ENCODE results near the gene MRPL24.

The MRPL24 gene

DNA sequence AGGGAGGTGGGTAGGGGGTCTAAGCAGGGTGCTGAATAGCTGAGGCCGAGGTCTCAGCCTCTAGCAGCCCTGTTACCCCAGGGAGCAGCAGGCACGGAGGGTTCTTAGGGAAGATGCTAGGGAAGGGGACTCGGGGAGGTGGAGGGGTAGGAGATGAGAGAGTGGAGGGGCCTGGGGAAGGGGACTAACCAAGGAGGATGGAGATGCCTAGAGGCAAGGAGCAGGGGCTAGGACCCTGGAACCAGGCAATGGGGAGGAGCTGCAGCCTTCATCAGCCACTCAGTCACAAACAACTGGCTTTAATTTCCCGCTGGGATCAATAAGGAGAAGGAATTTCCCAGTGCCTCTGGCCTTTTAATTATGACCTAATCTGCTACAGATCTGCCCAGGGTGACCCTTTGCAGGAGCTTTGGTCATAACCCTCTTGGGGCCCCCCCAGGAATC lies 32.6 kb downstream of the MRPL24 start:
- DNase-seq = no peak

DNA sequence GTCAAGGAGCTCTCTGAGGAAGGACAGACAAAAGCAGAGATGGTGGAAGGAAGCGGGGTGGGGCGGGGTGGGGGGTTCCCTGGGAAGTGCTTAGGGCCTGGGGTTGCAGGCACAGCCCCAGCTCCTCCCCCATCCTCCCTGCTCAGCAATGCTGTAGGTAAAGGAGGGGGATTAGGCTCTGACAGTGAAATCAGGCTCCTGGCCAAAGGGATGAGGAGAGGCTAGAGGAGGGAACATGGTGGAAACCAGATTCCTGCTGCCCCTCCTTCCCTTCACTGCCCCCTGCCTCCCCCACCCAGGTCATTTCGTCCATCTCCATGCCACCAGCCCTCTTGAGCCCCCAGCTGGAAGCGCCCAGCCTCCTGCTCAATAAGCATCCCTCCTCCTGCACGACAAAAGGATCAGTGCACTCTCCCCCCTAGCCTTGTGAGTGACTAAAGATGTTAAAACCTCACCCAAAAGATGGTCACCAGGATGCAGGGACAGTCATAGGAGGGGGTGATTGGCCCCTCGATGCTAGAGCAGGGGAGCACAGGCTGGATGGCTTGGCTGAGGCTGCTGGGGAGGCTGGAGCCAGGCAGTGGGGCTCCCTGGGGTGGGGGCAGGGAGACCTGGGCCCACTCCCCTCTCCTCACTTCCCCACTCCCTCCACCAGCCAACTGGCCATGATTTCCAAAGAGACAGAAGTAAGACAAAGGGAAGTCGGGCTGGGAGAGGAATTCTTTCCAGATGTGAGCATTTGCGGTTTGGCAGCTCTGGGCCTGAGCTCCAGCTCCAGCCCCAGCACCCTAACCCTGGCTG lies 33.3 kb downstream of the MRPL24 start:
- no peak for DNase-seq

DNA sequence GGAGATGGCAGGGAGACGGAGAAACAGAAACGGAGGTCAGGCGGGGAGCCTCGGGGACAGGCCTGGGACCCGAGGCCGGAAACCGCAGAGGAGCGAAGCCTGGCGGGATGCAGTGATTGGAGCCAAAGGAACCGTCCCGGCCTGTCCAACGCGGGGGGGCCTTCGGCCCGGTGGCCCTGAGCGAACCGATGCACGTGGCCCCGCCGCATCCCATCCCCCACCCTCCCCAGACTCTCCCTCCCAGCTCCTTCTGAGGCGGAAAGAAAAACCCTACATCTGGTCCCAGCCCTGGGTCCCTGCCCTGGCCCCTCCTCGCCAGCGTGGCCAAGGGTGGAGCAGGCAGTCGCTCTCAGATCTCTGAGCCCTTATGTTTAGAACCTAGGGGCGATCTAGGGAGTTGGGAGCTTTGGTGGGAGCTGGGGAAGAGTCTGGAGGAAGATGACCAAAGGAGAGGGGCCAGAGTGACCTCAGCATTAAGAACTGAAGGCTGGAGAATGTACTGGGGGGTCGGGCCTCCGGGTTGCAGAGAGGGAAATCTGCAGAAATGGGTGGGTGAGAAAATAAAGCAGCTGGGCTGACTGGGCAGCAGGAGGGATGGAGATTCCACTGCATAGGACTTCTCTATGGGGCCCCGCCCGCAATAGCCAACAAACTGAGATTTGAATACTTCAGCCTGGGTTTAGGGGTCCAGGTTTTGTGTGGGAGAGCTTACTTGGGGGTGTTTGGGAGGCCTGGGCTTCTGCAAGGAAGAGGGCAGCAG lies 34.1 kb downstream of the MRPL24 start:
- peak in 1 of 2 experiments; percentile 51 for DNase-seq

DNA sequence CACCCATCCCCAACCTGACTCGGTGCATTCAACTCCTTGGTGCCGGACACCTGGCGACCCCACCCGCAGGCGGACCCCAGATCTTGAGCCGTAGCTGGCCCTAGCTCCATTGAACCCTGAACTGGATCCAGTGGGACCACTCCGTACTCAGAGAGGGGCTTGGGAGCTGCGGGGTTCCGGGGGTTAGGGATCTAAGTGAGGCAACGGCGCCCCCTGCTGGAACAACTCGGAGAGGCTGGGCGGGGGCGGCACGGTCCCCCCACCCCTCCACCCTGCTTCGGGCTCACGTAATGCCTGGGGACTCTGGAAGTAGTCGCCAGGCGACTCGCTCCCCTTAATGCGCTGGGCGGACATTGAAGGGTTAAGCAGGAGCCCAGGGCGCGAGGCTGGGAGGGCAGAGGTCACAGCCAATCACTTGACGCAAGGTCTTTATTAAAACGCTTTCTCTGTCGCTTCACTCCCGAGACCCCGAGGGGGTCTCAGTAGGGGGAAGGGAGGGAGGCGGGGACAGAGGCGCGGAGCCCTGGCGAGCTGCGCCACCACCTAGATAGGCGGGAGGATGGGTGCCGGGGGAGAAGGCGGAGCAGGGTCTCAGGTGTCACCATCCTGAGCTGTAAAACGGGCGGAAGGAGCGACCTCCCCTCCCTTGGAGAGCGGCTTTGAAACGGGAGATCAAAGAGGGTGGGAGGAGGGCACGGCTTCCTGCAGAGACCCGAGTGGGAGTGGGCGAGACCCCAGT lies 34.8 kb downstream of the MRPL24 start:
- DNase-seq = peak; percentile 70 to 95

DNA sequence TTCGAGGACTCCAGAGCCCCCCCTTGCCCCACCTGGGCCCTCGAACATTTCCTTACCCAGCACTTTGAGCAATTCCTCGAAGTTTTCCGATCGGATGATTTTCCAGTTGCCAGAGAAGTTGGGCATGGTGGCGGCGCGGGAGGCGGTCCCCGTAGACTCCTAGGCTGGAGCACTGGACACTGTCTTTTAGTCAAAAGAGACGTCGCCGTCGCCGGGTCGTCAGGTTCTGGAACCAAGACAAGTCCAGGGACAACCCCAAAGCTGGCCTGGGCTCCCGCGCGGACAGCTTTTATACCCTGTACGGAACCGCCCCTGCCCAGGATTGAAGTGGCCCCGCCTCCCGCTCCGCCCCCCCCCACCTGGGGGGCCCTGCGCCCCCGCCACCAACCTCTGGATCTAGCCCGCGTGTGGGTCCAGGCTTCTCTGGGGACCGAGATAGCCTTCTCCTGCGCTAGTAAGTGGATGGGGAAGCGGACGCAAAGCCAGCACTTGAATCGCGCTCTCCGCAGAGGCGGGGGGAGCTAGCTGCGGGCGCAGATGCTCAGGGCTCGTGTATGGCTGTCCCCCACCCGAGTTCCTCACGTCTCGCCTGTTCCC lies 35.5 kb downstream of the MRPL24 start, which contains the start of gene CRABP2:
Gene CRABP2 (minus strand): TSS at position 263 of the 597 bp plus-strand sequence. CDS start 137 bp downstream, at position 126.
- DNase-seq = peak; percentile 63 to 92

DNA sequence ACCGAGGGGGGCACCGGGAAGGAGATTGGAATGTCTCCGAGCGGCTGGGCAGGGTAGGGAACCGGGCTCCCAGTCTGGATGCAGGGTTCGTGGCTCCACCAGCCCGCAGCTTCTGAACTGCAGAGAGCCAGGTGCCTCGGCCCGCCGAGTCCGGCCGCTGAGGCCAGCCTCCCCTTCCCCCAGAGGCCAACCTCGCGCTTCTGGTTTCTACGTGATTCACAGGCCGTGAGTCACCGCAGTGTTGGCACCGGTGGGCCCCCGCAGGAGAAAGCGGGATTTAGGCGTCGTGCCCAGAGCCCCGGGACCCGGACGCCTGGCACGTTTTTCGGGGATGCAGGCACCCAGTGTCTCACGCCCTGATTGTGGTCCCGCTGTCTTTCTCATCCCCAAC lies 36.0 kb downstream of the MRPL24 start:
- DNase-seq = no peak

DNA sequence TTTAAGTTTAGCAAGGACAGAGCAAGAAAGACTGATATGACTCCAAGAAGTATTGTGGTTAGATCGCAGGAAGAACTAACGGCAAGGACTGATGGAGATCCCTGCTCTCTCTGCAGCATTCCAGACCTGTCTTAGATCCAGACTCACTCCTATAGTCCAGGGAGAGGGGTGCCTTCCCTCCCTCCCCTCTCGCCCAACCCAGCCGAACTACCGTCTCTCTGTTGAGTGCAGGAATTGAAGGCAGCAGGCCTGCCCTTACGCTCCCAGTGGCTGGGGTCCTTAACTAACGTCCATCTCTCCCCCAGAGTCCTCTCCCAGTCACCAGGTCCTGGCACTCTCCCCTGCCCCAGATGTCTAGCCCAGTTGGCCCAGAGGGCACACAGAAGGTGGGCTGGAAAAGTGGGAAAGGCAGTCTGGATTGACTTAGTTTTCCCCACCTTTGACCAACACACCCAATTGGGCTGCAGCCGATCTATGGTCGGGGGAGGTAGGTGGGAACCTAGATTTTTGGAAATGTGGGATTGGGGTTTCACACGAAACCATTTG lies 36.6 kb downstream of the MRPL24 start:
- no peak for DNase-seq

DNA sequence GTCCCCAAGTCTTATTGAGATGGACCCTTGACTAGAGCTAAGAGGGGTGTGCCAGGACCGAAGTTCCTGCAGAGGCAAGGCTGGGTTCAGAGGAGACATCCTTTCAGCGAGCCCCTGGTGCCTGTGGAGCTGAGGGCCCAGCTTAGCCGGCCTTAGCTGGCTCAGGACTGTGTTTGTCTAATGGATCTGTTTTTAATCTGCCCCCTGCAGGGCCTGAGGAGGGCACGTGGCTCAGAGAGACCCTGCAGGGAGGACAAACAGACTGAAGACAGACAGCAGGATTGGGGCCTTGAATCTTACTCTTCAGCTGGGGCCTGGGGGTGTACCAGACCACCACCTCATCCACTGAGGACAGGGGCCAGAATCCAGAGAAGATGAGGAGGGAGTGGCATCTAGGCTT lies 37.1 kb downstream of the MRPL24 start:
- DNase-seq = no peak

DNA sequence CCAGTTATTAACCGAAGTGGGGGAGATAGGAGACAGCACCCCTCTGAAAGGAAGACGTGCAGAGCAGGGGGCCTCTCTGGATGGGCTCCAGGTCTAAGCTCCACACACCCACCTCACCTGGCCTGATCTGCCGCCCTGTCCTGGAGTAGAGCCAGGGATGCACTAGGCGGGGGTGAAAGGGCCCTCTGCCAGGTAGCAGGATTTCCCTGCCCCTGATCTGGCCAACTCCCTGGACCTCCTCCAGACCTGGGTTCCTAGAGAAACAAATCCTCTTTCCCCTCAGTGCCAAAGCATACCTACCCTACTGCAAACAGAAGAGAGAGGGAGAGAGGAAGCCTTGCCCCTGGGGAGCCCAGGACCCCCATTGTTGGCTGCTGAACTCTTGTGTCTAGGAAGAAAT lies 37.6 kb downstream of the MRPL24 start:
- DNase-seq = no peak

DNA sequence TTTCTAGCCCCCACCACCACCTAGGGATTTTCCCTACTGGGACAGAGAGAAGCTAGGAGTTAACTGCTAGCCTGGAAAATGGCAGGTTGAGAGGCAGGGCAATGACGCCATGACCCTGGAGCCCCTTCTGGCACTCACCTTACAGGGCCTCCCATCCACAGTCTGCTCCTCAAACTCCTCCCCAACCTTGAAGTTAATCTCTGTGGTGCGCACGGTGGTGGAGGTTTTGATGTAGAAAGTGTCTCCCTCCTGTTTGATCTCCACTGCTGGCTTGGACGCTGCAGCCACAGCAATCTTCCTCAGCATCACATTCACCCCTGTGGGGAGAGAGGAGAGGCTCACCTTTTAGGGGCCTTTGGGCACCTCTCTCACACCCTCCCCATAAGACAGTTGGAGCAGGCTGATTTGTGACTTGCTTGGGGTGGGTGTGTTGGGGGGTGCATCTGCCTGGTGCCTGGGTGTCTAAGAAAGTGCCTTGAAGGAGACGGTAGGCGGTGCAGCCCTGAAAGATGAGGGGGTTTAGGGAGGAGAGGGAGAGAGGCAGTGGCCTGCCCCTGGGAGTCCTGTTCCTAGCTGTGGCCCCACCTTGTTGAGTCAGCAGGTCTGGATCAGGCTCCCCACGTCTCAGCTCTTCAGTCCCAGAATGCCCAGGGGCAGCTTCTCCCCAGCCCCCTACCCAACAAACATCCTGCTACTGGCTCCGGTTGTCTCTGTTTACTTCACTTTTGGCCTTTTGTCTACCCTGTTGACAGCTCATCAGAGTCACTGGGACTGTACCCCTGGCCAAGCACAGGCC lies 40.0 kb downstream of the MRPL24 start:
- no peak for DNase-seq

DNA sequence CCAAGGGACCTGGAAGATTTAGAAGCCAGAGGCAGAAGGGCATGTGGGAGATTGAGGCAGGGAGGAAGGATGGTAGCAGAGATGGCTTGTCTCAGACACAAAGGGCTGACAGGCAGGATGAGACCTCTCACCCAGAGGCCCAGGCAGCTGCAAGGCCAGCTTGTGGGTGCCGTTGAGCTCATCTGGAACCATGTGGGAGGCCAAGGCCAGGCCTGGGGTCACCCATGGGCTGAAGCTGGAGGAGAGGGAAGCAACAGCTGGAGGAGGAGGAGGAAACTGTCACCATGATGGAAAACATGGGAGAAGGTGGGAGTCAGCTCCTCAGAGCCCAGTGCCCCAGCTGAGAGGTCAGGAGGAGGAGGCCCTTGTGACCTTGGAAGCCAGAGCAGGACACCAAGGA lies 41.9 kb downstream of the MRPL24 start:
- DNase-seq = no peak

DNA sequence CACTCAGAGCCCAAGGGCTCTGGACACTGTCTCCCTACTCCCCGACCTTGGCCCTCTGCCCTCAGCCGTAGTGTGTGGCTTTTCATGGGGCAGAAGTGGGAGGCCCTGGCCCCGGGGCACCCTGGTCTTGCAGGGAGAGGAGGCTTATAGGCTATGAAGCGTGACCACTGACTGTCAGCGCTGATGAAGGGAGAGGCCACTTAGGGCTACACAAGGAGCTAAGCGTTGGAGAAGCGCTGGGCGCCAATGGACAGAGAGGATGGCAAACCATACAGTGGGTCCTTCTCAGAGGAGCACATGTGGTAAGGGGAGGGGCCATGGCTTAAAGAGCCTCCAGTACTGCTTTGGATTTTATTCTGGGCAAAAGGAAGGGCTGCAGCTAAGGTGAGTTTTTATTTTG lies 43.4 kb downstream of the MRPL24 start:
- DNase-seq = peak; percentile 96 to 98

DNA sequence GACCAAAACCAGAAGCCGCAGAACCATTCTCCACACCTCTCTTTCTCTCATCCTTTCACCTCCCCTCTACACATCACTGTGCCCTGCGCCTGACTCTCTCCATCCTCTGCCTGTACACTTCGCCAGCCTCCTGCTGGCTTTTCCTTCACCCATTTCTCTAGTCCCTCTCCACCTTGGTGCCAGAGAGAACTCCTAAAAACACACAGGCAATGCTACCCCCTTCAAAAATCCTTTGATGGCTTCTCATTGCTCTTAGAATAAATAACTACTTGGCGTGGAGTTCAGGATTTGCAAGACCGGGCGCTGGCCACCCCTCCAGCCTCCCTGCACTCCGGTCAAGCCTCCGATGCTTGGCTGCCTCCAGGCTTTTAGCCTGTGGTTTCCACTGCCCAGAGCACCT lies 44.1 kb downstream of the MRPL24 start:
- peak in 1 of 2 experiments; percentile 82 for DNase-seq

DNA sequence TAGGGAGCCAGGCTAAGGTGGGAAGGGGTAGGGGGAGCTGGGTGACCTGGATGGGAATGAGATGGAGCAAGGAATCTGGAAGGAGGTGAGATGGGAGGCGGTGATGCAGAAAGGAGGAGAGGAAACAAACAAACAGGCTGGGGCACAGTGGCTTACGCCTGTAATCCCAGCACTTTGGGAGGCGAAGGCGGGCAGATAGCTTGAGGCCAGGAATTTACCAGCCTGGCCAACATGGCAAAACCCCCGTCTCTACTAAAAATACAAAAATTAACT lies 46.3 kb downstream of the MRPL24 start:
- no peak for DNase-seq

DNA sequence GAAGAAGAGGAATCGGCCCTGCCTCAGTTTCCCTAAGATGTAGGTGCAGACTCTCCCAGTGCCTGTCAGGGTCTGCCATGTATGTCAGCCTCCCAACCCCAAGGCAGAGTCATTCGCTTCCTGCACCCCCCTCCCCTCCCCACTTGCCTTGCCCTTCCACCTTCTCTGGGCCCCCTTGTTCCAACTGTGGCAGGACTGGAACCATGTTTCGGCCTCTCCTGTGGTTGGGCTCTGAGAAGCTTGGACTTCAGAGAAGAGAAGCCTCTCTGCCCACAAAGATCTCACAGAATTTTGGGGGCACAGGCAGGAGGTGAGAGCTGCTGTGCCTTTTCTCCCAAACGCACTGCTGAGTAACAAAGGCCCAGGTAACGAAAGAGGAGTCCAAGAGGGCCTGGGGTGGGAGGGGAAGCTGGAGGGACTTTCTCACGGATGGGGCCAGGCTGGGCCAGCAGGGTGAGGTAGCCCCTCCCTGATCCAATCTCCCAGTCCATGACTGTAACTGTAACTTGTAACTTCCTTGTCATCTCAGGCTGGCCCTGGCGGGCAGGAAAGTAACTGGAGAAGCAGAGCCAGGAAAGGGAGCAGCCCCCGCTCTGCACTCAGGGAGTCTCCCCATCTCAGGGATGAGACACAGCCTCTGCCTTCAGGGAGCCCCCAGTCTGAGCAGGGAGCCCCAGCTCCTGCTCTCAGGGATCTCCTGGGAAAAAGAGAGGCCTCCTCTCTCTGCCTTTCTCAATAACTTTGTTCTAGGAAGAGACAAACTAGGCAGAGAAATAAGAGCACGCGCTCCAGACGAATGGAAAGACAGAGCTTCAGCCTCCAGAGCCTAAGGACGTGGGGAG lies 46.8 kb downstream of the MRPL24 start:
- no peak for DNase-seq

DNA sequence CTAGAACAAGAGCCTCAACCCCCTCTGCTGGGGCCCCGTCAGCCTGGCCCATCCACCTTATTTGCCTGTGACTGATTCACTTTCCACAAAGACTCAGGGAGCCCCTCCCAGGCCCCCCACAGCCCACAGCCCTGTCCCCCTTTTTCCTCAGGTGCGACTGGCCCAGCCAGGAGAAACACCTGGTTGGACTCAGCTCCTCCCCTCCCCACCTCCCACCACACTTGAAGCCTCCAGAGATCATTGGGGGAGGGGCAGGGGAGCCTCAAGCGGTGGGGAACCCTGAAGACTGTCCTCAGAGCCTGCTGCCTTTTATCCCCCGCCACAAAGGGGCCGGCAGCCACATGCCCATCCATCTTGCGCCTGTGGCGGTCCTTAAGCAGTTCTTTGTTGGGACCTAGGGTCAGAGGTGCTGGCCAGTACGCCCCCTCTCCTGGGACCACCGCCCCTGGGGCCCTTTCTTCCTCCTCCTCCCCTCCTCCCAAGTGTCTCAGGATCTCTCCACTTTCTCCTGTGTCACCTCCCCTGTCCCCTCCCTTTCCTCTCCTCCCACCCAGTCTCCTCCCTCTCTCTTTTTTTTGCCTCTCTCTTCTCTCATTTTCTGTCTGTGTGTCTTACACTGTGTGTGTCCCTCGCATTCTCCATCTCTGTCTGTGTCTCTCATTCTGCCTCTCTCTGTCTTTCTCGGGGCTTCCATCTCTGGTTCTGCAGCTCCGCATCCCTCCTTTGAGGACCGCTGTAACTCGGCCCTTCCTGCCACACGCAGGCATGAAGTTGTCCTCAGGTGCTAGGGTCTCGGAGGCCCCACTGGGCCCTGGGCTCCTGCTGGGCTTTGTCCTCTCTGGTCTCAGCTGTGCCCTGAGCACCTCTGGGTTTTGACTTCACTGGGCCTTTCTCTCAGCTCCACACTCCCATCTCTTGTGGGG lies 47.7 kb downstream of the MRPL24 start:
- DNase-seq = peak; percentile 98 to 99

DNA sequence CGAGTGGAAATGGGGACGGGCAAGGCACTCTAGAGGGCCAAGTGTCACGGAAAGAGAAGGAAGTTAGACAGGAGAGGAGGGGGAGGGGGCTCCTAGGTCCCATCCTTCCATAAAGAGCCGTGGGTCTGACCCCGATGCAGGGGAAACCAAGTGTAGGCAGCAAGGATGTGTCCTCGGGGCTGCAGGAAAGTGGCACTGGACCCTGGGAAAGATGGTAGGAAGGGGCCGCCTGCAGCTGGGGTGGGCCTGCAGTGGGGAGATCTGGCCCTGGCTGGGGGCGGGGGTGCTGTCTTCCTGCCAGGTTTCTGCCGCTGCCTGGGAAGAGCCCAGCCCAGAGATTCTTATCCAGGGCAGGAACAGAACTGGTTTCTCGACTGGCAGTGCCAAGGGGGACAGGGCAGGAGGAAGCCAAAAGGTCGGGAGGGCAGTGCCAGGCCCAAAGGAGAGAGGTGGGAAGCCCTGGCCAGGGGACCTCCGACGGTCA lies 48.4 kb downstream of the MRPL24 start:
- no peak for DNase-seq

DNA sequence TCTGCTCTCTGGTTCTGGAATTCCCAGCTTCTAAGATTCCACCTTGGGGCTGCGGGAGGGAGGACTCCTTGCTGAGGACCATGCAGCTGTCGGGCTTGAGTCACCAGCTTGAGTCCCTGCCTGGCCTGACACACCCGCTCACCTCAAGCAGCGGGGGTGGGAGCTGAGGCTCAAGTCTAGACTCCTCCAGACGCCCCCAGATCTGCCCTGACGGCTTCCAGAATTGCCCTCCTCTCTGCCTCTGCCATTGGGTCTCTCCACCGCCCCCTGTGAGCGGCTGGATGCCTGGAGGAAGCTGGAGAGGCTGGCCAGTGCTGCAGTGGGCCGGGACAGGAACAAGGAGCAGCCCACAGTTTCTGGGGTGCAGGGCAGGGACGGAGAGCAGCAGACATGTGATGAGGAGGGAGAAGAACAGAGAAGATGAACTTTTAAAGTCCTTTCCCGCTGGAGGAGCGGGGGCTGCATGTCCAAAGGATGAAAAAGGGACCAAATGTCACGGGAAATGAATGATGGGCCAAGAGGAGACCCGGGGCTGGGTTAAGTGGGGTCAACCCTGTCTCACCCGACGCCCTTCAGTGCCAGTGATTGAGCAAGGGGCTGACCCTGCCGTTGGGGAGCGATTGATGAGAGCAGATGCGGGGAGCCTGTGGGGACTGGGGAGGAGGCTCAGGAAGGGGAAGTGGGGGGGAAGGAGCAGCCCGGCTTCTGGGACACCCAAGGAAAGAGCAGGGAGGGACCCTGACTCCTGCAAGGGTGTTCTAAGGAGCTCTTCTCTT lies 49.0 kb downstream of the MRPL24 start:
- DNase-seq = no peak

DNA sequence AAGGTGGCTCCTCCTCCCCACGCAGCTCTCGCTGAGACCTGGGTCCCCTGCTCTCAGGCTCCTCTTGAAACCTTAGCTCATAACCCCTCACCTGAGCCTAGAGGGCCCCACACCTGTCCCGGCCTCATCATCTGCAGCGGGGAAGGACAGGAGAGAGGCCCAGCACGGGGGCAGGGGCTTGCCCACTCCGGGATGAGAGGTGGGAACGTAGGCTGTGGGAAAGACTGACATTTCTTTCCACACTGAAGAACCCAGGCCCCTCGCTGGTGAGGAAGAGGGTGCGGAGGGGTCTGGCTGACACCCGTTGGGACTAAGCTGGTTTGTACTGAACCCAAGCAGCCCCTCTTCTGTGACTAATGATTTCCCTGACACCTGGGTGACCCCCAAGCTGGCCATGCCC lies 49.7 kb downstream of the MRPL24 start:
- DNase-seq = no peak

Measured in NCI-H187 (cell line).